M059J (cell line): ENCODE results near the gene MED1. TPM values are rescaled to one million over a fixed set of nuclear protein-coding genes. Genes with fewer than 3 reads are reported as not detected.
"Not testable (repeated sequence)": the region's sequence is repeated elsewhere in the genome, so short reads cannot be mapped to it uniquely, and the experiment has no call there.

Experiments used
- DNase-seq: peaks from one replicate; pipeline ENCODE4 v3.0.0-alpha.2; 2012; ENCODE audit warnings: low read depth
- total RNA-seq: library from RNA; depleted of rRNA; stranded (reverse); fragments of >200 nt; shearing (Covaris generic); gene quantifications from 2 replicates; pipeline ENCODE4 v1.2.3, GENCODE V29; 2014; rRNA removed

The MED1 gene
- total RNA-seq, result 15.3 and 18.7 TPM in 2 replicates

GRCh38 chr17:39450847-39451581 lies at the start of gene MED1:
Gene MED1 (minus strand): TSS chr17:39451263. CDS start chr17:39451062, 201 bp downstream.
- peak; percentile 99 for DNase-seq

GRCh38 chr17:39496921-39497320 lies 45.9 kb upstream of the MED1 start:
- not testable (repeated sequence) for DNase-seq

- DNase-seq, result peak; percentile 30
Observed at GRCh38 chr17:39487946-39488345, 36.9 kb upstream of the MED1 start.

- not testable (repeated sequence) for DNase-seq
Observed at GRCh38 chr17:39487490-39487889, 36.4 kb upstream of the MED1 start.

GRCh38 chr17:39486242-39486641 lies 35.2 kb upstream of the MED1 start:
- DNase-seq, result peak; percentile 88

GRCh38 chr17:39485555-39485954 lies 34.5 kb upstream of the MED1 start:
- DNase-seq, result peak; percentile 96

GRCh38 chr17:39484178-39484577 lies 33.1 kb upstream of the MED1 start:
- no peak for DNase-seq

GRCh38 chr17:39483506-39483905 lies 32.4 kb upstream of the MED1 start:
- DNase-seq, result no peak

- DNase-seq, result peak; percentile 22
Observed at GRCh38 chr17:39479631-39480030, 28.6 kb upstream of the MED1 start.

- no peak for DNase-seq
Observed at GRCh38 chr17:39473310-39473709, 22.2 kb upstream of the MED1 start.

- not testable (repeated sequence) for DNase-seq
Observed at GRCh38 chr17:39468610-39469009, 17.5 kb upstream of the MED1 start.

- not testable (repeated sequence) for DNase-seq
Observed at GRCh38 chr17:39464639-39465181, 13.6 kb upstream of the MED1 start.

GRCh38 chr17:39462631-39463375 lies 11.7 kb upstream of the MED1 start:
- DNase-seq, result peak; percentile 7

- DNase-seq, result no peak
Observed at GRCh38 chr17:39461926-39462569, 11.0 kb upstream of the MED1 start.

- peak; percentile 99 for DNase-seq
Observed at GRCh38 chr17:39461113-39461925, 10.3 kb upstream of the MED1 start, which contains the start of gene CDK12. Gene CDK12 (plus strand): TSS chr17:39461486. CDS start chr17:39462072, 586 bp downstream.

GRCh38 chr17:39455919-39456318 lies 4.9 kb upstream of the MED1 start:
- DNase-seq, result no peak

- peak; percentile 10 for DNase-seq
Observed at GRCh38 chr17:39450051-39450450, 1.0 kb downstream of the MED1 start.

GRCh38 chr17:39447561-39447960 lies 3.5 kb downstream of the MED1 start:
- no peak for DNase-seq

GRCh38 chr17:39443326-39443725 lies 7.7 kb downstream of the MED1 start:
- DNase-seq, result no peak

GRCh38 chr17:39439868-39440267 lies 11.2 kb downstream of the MED1 start:
- DNase-seq, result not testable (repeated sequence)

GRCh38 chr17:39429600-39429999 lies 21.5 kb downstream of the MED1 start:
- DNase-seq, result no peak
